ENCODE measurements around the gene PPP2R5D.

- TF ChIP-seq POLR2A (IDR thresholded peaks at IDR 0.05; ENCODE audit: low read depth, low read length) (no peak), ELK1 (IDR thresholded peaks at IDR 0.05; ENCODE audit: borderline replicate concordance, low read depth, low read length) (no peak)
These were observed 71.6 kb downstream of the PPP2R5D start for GRCh38 chr6:43055966-43056365.

Data from IMR-90 (cell line).